ENCODE results near the gene RABGEF1. TPM values are rescaled to one million over a fixed set of nuclear protein-coding genes. Genes with fewer than 3 reads are reported as not detected.

The RABGEF1 gene
- total and polyA plus RNA-seq, 2 of the 8 experiments (the other 6 are each of a cell fraction or from before 2014, with no cell fraction given) = 10.2 to 18.0 TPM

DNA sequence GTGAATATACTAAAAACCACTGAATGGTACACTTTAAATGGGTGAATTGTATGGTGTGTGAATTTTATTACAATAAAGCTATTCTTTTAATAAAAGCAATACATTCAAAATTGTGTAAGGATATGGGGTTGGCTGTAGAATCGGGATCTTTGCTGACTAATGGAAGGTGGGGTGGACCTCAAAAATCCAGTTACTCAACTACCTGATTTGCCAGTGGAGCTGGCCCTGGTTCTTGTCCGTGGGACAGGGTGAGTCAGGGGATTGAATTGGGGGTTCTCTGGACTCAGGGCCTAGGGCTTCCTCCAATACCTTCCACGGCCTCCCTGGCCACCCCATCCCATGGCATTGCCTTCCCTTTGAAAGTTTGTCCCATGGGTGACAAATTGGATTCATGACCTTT, 13.5 kb upstream of the RABGEF1 start:
- DNase-seq (ENCODE audit: low read depth in 1 of 2, low spot score in 2 of 2) (no peak), FAIRE-seq (no peak)
- Histone ChIP-seq H3K4me1 (replicated peaks in 1 of 4; ENCODE audit: control insufficient read depth in 3 of 4, insufficient read depth in 4 of 4, low read length in 3 of 4) (no peaks in the 10 kb centered on the region), H3K9ac (replicated peaks in 1 of 4; ENCODE audit: extremely low read depth in 1 of 4, low read depth in 3 of 4, low read length in 3 of 4) (no peak overlapping the region), H2BK5ac (ENCODE audit: low read depth, low read length) (no peak overlapping the region), H3K4ac (replicated peaks; ENCODE audit: insufficient read length, low read depth, low read length) (no peak overlapping the region), H3K4me2 (ENCODE audit: insufficient read depth in 1 of 2, low read depth in 2 of 2, low read length in 2 of 2) (no peak overlapping the region), H2AFZ (ENCODE audit: low read length) (no peak overlapping the region), H4K5ac (ENCODE audit: insufficient read length, low read depth, low read length) (no peak overlapping the region), H2BK20ac (ENCODE audit: low read length) (no peak overlapping the region), H3K56ac (replicated peaks; ENCODE audit: insufficient read length, low read depth, low read length) (no peak overlapping the region), H3K27ac (ENCODE audit: low read depth, low read length) (no peak overlapping the region), H3K4me3 (ENCODE audit: extremely low read depth in 1 of 4, insufficient read depth in 2 of 4, low read depth in 3 of 4, low read length in 4 of 4) (no peak overlapping the region), H3K27me3 (replicated peaks in 1 of 4; ENCODE audit: control insufficient read depth in 3 of 4, extremely low read depth in 1 of 4, insufficient read depth in 3 of 4, low read length in 3 of 4) (no peaks in the 10 kb centered on the region), H2BK120ac (replicated peaks; ENCODE audit: low read depth, low read length) (no peak overlapping the region), H2AK5ac (ENCODE audit: low read depth, low read length) (no peak overlapping the region), H4K91ac (replicated peaks; ENCODE audit: insufficient read length, low read length) (no peak overlapping the region), H3K14ac (ENCODE audit: insufficient read length) (no peak overlapping the region), H3K79me2 (ENCODE audit: control insufficient read depth in 1 of 2, insufficient read depth in 2 of 2, low read length in 2 of 2) (no peaks in the 10 kb centered on the region), H2BK15ac (ENCODE audit: low read length) (no peak overlapping the region), H4K20me1 (replicated peaks in 1 of 2; ENCODE audit: control insufficient read depth in 1 of 2, insufficient read depth in 2 of 2, low read length in 2 of 2) (peaks cover 0 to 2% of the 10 kb centered on the region in 2 experiments), H3K23me2 (ENCODE audit: low read depth, low read length) (peaks cover 8% of the 10 kb centered on the region; the same call in 1 of the 2 replicates), H3K36me3 (ENCODE audit: control insufficient read depth in 2 of 4, insufficient read depth in 4 of 4, low read length in 3 of 4) (no peaks in the 10 kb centered on the region), H3K23ac (ENCODE audit: insufficient read length) (no peak overlapping the region), H2BK12ac (ENCODE audit: low read depth, low read length) (no peak overlapping the region), H4K8ac (ENCODE audit: extremely low read depth, insufficient read depth, low read length) (no peak overlapping the region), H3K79me1 (ENCODE audit: low read depth, low read length) (no peaks in the 10 kb centered on the region), H3K9me3 (ENCODE audit: insufficient read depth in 2 of 2, low read depth in 1 of 2, low read length in 1 of 2) (peaks cover 0 to 5% of the 10 kb centered on the region in 2 experiments; a peak in 2 of 4 replicates), H3K18ac (ENCODE audit: extremely low read depth, low read length) (no peak overlapping the region)
- ChIA-PET CTCF (ENCODE audit: partially characterized antibody) (interaction anchor here (0.6 kb wide), 1 partner anchor 122 kb away, joined by 3 read pairs; no protein-coding TSS in a partner anchor), POLR2A (ENCODE audit: partially characterized antibody) (no interaction called here)
- WGBS, 2 experiments (ENCODE audit: extremely low coverage in 1 of 2, insufficient coverage in 1 of 2, insufficient read length in 1 of 2, insufficient replicate concordance in 2 of 2, low coverage in 1 of 2, low lambda C conversion rate in 2 of 2, missing lambda C conversion rate in 1 of 2) = 86% methylated on average over 3 of the region's 3 CpGs; no CpG with 5 or more reads in 1 of the 2 experiments
- TF ChIP-seq NRF1 (IDR thresholded peaks at IDR 0.05; ENCODE audit: low read depth, low read length) (no peak), SP1 (IDR thresholded peaks at IDR 0.05; ENCODE audit: low read depth, low read length) (no peak), GABPA (IDR thresholded peaks at IDR 0.05; ENCODE audit: borderline replicate concordance, insufficient read depth, low read length) (no peak), GTF2F1 (IDR thresholded peaks at IDR 0.05; ENCODE audit: borderline replicate concordance, low read depth, low read length) (no peak), JUND (IDR thresholded peaks at IDR 0.05; ENCODE audit: low read length) (no peak), SUZ12 (IDR thresholded peaks at IDR 0.05; ENCODE audit: low read length) (no peak), POLR2A (IDR thresholded peaks at IDR 0.05; ENCODE audit: control extremely low read depth in 1 of 2, low read depth in 2 of 2, low read length in 2 of 2) (no peak), TAF1 (IDR thresholded peaks at IDR 0.05; ENCODE audit: low read depth, low read length) (no peak), TAF7 (optimal IDR thresholded peaks at IDR 0.05; ENCODE audit: borderline replicate concordance, low read depth, low read length) (no peak)
